ENCODE results near the gene FAM219B.

- TF ChIP-seq CTCF (IDR thresholded peaks at IDR 0.05) (no peak), POLR2AphosphoS5 (IDR thresholded peaks at IDR 0.05) (no peak), POLR2A (IDR thresholded peaks at IDR 0.05) (no peak), EP300 (IDR thresholded peaks at IDR 0.05) (no peak)
These were observed 10.8 kb downstream of the FAM219B start for GRCh38 chr15:74895830-74896229.
